Naive thymus-derived CD8-positive, alpha-beta T cell (primary cell): ENCODE measurements around the gene EARS2. TPM values are rescaled to one million over a fixed set of nuclear protein-coding genes. Genes with fewer than 3 reads are reported as not detected.
"Not testable (repeated sequence)": the region's sequence is repeated elsewhere in the genome, so short reads cannot be mapped to it uniquely, and the experiment has no call there.

Experiments
- ATAC-seq, 2 donors: fragments of 150-1000 bp; cut with Tn5 transposase in 1 of 2; sonication (Bioruptor Pico), chemical (Tn5 transposase) in 1 of 2; 1 replicate in 1 of 2; 2 replicates in 1 of 2; pipeline ENCODE4 v1.10.0; 2021; ENCODE audit warnings: mild to moderate bottlenecking in 2 of 2, moderate library complexity in 2 of 2
- POLR2A ChIA-PET: fragments of 350-600 bp; sonication (Branson Sonifier 250); formaldehyde crosslinking; loops from one replicate; lab custom pipeline; 2021; ENCODE audit warnings: antibody characterized with exemption; lab: Charles Lee
- DNase-seq, 10 donors: peaks; one replicate each; pipeline versions ENCODE4 v3.0.0 to v3.0.0-alpha.2; 2020 to 2022
- H3K27ac Mint-ChIP-seq, 10 donors: one replicate each; pipeline ENCODE4 v1.8.0; 2020 to 2022; ENCODE audit warnings: mild to moderate bottlenecking in 10 of 10, mixed read lengths in 10 of 10, moderate library complexity in 4 of 10, inconsistent platforms in 1 of 10
- H3K27me3 Mint-ChIP-seq, 5 donors: one replicate each; pipeline ENCODE4 v1.8.0; 2021 to 2022; ENCODE audit warnings: mixed read lengths in 5 of 5
- H3K36me3 Mint-ChIP-seq, 3 donors: one replicate each; pipeline ENCODE4 v1.8.0; 2020 to 2022; ENCODE audit warnings: mixed read lengths in 3 of 3, mild to moderate bottlenecking in 2 of 3, inconsistent platforms in 1 of 3
- H3K4me1 Mint-ChIP-seq, 4 donors: one replicate each; pipeline ENCODE4 v1.8.0; 2021 to 2022; ENCODE audit warnings: mixed read lengths in 4 of 4
- H3K4me3 Mint-ChIP-seq, 10 donors: one replicate each; pipeline ENCODE4 v1.8.0; 2020 to 2022; ENCODE audit warnings: mild to moderate bottlenecking in 10 of 10, mixed read lengths in 10 of 10, moderate library complexity in 6 of 10, inconsistent platforms in 1 of 10
- H3K9me3 Mint-ChIP-seq, 9 donors: one replicate each; pipeline ENCODE4 v1.8.0; 2020 to 2022; ENCODE audit warnings: mixed read lengths in 9 of 9, mild to moderate bottlenecking in 3 of 9, inconsistent platforms in 1 of 9, moderate library complexity in 1 of 9
- polyA plus RNA-seq, 3 donors: library from polyadenylated mRNA; unstranded; fragments of 300-500 nt; fragmentation: Illumina TruSeq; gene quantifications; one replicate each; pipeline ENCODE4 v1.2.3, GENCODE V29; 2021
- total RNA-seq, 8 experiments: library from RNA in 2 of 8; stranded (reverse) in 2 of 8; gene quantifications; one replicate each; pipeline ENCODE4 v1.2.3 and lab custom pipeline; 2021 to 2026

The EARS2 gene
- total and polyA plus RNA-seq, 5 experiments from 2014 or later = 14.1 to 19.9 (median 18.1) TPM

- POLR2A ChIA-PET = interaction anchor here (1.3 kb wide), 1 partner anchor 11 kb away, joined by 4 read pairs; no protein-coding TSS in a partner anchor
- Mint-ChIP-seq H3K4me3 (no peak overlapping the region), H3K9me3 (no peaks in the 10 kb centered on the region), H3K4me1 (peaks cover 12 to 51% (median 13%) of the 10 kb centered on the region in 4 donors), H3K36me3 (peaks cover 5 to 57% (median 25%) of the 10 kb centered on the region in 3 donors), H3K27me3 (no peaks in the 10 kb centered on the region), H3K27ac (no peak overlapping the region)
- DNase-seq (no peak), ATAC-seq (no peak)
Measured at GRCh38 chr16:23520500-23520899, 36.6 kb downstream of the EARS2 start.

GRCh38 chr16:23519282-23519681 is 37.9 kb downstream of the EARS2 start:
- Mint-ChIP-seq H3K27me3 (no peaks in the 10 kb centered on the region), H3K9me3 (no peaks in the 10 kb centered on the region), H3K4me3 (no peak overlapping the region), H3K36me3 (peaks cover 5 to 45% (median 20%) of the 10 kb centered on the region in 3 donors), H3K4me1 (peaks cover 14 to 62% (median 24%) of the 10 kb centered on the region in 4 donors), H3K27ac (peak overlapping the region in 2 of 10 donors; percentile 11 to 37)
- no peak for DNase-seq
- POLR2A ChIA-PET = no interaction called here
- ATAC-seq = no peak

GRCh38 chr16:23518435-23518891 is 38.7 kb downstream of the EARS2 start:
- peak overlapping the region in 1 of 10 donors; percentile 57 for H3K27ac Mint-ChIP-seq
- H3K4me1 Mint-ChIP-seq = peaks cover 14 to 68% (median 27%) of the 10 kb centered on the region in 4 donors
- no peaks in the 10 kb centered on the region for H3K27me3 Mint-ChIP-seq
- H3K36me3 Mint-ChIP-seq = peaks cover 2 to 37% (median 17%) of the 10 kb centered on the region in 3 donors
- ATAC-seq (no peak), DNase-seq (no peak)
- H3K9me3 Mint-ChIP-seq = no peaks in the 10 kb centered on the region
- peak overlapping the region in 1 of 10 donors; percentile 37 for H3K4me3 Mint-ChIP-seq
- POLR2A ChIA-PET = no interaction called here

GRCh38 chr16:23516366-23517137 is 40.6 kb downstream of the EARS2 start:
- no peaks in the 10 kb centered on the region for H3K9me3 Mint-ChIP-seq
- peaks cover 0 to 18% (median 6%) of the 10 kb centered on the region in 3 donors for H3K36me3 Mint-ChIP-seq
- H3K4me3 Mint-ChIP-seq = peak overlapping the region in 1 of 10 donors; percentile 57
- H3K27ac Mint-ChIP-seq = peak overlapping the region in 5 of 10 donors; percentile 15 to 90 (median 76)
- H3K4me1 Mint-ChIP-seq = peaks cover 14 to 69% (median 29%) of the 10 kb centered on the region in 4 donors
- POLR2A ChIA-PET = no interaction called here
- DNase-seq (no peak), ATAC-seq (no peak)
- H3K27me3 Mint-ChIP-seq = no peaks in the 10 kb centered on the region

GRCh38 chr16:23515881-23516280 is 41.3 kb downstream of the EARS2 start:
- DNase-seq (no peak), ATAC-seq (no peak)
- Mint-ChIP-seq H3K27ac (peak overlapping the region in 3 of 10 donors; percentile 47 to 63 (median 47)), H3K36me3 (peaks cover 0 to 14% (median 5%) of the 10 kb centered on the region in 3 donors), H3K9me3 (no peaks in the 10 kb centered on the region), H3K4me1 (peaks cover 14 to 68% (median 32%) of the 10 kb centered on the region in 4 donors), H3K27me3 (no peaks in the 10 kb centered on the region), H3K4me3 (peak overlapping the region in 3 of 10 donors; percentile 22 to 54 (median 49))
- POLR2A ChIA-PET = interaction anchor here (0.7 kb wide), 1 partner anchor 1331 kb away, joined by 5 read pairs; no protein-coding TSS in a partner anchor

- DNase-seq = peak in 6 of 10 donors; percentile 7 to 62 (median 41)
- H3K27ac Mint-ChIP-seq = peak overlapping the region; percentile 13 to 70 (median 48)
- peaks cover 17 to 64% (median 37%) of the 10 kb centered on the region in 4 donors for H3K4me1 Mint-ChIP-seq
- ATAC-seq = peak in 1 of 2 donors; percentile 56
- peak overlapping the region in 9 of 10 donors; percentile 9 to 69 (median 47) for H3K4me3 Mint-ChIP-seq
- no peaks in the 10 kb centered on the region for H3K9me3 Mint-ChIP-seq
- peaks cover 0 to 5% (median 3%) of the 10 kb centered on the region in 3 donors for H3K36me3 Mint-ChIP-seq
- no peaks in the 10 kb centered on the region for H3K27me3 Mint-ChIP-seq
- POLR2A ChIA-PET = interaction anchor here (0.5 kb wide), 1 partner anchor 16 kb away, joined by 6 read pairs; no protein-coding TSS in a partner anchor
Measured at GRCh38 chr16:23514381-23515152, 42.6 kb downstream of the EARS2 start.

GRCh38 chr16:23512168-23512695 is 44.9 kb downstream of the EARS2 start:
- H3K27ac Mint-ChIP-seq = no peak overlapping the region
- H3K27me3 Mint-ChIP-seq = no peaks in the 10 kb centered on the region
- H3K4me3 Mint-ChIP-seq = peak overlapping the region in 4 of 10 donors; percentile 7 to 69 (median 47)
- no peak for ATAC-seq
- DNase-seq = no peak
- POLR2A ChIA-PET = no interaction called here
- no peaks in the 10 kb centered on the region for H3K9me3 Mint-ChIP-seq
- H3K36me3 Mint-ChIP-seq = no peaks in the 10 kb centered on the region
- H3K4me1 Mint-ChIP-seq = peaks cover 29 to 67% (median 57%) of the 10 kb centered on the region in 4 donors

GRCh38 chr16:23511731-23512130 is 45.4 kb downstream of the EARS2 start:
- H3K27me3 Mint-ChIP-seq = no peaks in the 10 kb centered on the region
- no peak for ATAC-seq
- POLR2A ChIA-PET = no interaction called here
- peaks cover 32 to 69% (median 61%) of the 10 kb centered on the region in 4 donors for H3K4me1 Mint-ChIP-seq
- no peaks in the 10 kb centered on the region for H3K9me3 Mint-ChIP-seq
- H3K27ac Mint-ChIP-seq = peak overlapping the region in 1 of 10 donors; percentile 11
- peak overlapping the region in 8 of 10 donors; percentile 47 to 92 (median 84) for H3K4me3 Mint-ChIP-seq
- no peak for DNase-seq
- H3K36me3 Mint-ChIP-seq = no peaks in the 10 kb centered on the region

GRCh38 chr16:23510915-23511270 is 46.3 kb downstream of the EARS2 start:
- ATAC-seq, H3K36me3 Mint-ChIP-seq, H3K9me3 Mint-ChIP-seq, H3K27me3 Mint-ChIP-seq, DNase-seq: not testable (repeated sequence)
- POLR2A ChIA-PET = interaction anchor here (0.7 to 1.4 kb wide), 3 partner anchors 37 to 1335 kb away, joined by 3 to 6 read pairs (median 3); partner anchors contain the start of genes DCTN5 and PALB2
- Mint-ChIP-seq H3K4me3 (peak overlapping the region; percentile 79 to 92 (median 88)), H3K4me1 (peaks cover 34 to 69% (median 62%) of the 10 kb centered on the region in 4 donors), H3K27ac (peak overlapping the region; percentile 14 to 93 (median 80))

- POLR2A ChIA-PET = interaction anchor here (0.7 to 1.6 kb wide), 6 partner anchors 11 to 1334 kb away, joined by 3 to 8 read pairs (median 4); partner anchors contain the start of genes DCTN5, EARS2, PALB2 and UBFD1
- H3K27ac Mint-ChIP-seq = peak within 1 kb of the TSS; percentile 63 to 96 (median 92)
- DNase-seq = peak; percentile 59 to 85 (median 74)
- peak; percentile 90 to 92 for ATAC-seq
- H3K4me3 Mint-ChIP-seq = peak within 1 kb of the TSS; percentile 87 to 98 (median 94)
- H3K9me3 Mint-ChIP-seq = no peaks in the 10 kb centered on the region
- no peaks in the 10 kb centered on the region for H3K27me3 Mint-ChIP-seq
- H3K4me1 Mint-ChIP-seq = peaks cover 30 to 70% (median 61%) of the 10 kb centered on the region in 4 donors
- no peaks in the 10 kb centered on the region for H3K36me3 Mint-ChIP-seq
Measured at GRCh38 chr16:23510164-23510914, 46.8 kb downstream of the EARS2 start, which contains the start of gene GGA2. Gene GGA2 (minus strand): TSS chr16:23510494. CDS start chr16:23510411, 83 bp downstream.

GRCh38 chr16:23509782-23510163 is 47.4 kb downstream of the EARS2 start:
- DNase-seq (peak in 7 of 10 donors; percentile 16 to 49 (median 33)), ATAC-seq (peak; percentile 42 to 49)
- Mint-ChIP-seq H3K9me3 (no peaks in the 10 kb centered on the region), H3K36me3 (no peaks in the 10 kb centered on the region), H3K4me3 (peak overlapping the region; percentile 87 to 98 (median 94)), H3K27ac (peak overlapping the region; percentile 35 to 96 (median 84)), H3K4me1 (peaks cover 32 to 70% (median 62%) of the 10 kb centered on the region in 4 donors), H3K27me3 (no peaks in the 10 kb centered on the region)
- POLR2A ChIA-PET = interaction anchor here (0.9 to 1.6 kb wide), 5 partner anchors 11 to 430 kb away, joined by 3 to 8 read pairs (median 4); partner anchors contain the start of genes DCTN5, EARS2, PALB2 and UBFD1
